Gastrocnemius medialis (tissue), 4 donors: ENCODE results near the gene TMEM168.

Source experiments
- POLR2A ChIP-seq, 2 donors: fragments of 450-650 bp; IDR thresholded peaks; one replicate each; pipeline ENCODE4 v1.6.1; 2017; ENCODE audit warnings: antibody characterized with exemption in 2 of 2, mild to moderate bottlenecking in 2 of 2, moderate library complexity in 2 of 2
- TF ChIP-seq, protein P1 (sequence below), 5 experiments: fragments of 450-650 bp in 3 of 5; fragments of 200-600 bp in 2 of 5; sonication (generic) in 2 of 5; IDR thresholded peaks in 4 of 5; conservative IDR thresholded peaks in 1 of 5; 1 replicate in 4 of 5; 2 replicates in 1 of 5; pipeline ENCODE4 v1.5.1; 2016 to 2019; ENCODE audit warnings: antibody characterized with exemption in 5 of 5, mild to moderate bottlenecking in 3 of 5, moderate library complexity in 3 of 5

- TF ChIP-seq, protein P1, sequence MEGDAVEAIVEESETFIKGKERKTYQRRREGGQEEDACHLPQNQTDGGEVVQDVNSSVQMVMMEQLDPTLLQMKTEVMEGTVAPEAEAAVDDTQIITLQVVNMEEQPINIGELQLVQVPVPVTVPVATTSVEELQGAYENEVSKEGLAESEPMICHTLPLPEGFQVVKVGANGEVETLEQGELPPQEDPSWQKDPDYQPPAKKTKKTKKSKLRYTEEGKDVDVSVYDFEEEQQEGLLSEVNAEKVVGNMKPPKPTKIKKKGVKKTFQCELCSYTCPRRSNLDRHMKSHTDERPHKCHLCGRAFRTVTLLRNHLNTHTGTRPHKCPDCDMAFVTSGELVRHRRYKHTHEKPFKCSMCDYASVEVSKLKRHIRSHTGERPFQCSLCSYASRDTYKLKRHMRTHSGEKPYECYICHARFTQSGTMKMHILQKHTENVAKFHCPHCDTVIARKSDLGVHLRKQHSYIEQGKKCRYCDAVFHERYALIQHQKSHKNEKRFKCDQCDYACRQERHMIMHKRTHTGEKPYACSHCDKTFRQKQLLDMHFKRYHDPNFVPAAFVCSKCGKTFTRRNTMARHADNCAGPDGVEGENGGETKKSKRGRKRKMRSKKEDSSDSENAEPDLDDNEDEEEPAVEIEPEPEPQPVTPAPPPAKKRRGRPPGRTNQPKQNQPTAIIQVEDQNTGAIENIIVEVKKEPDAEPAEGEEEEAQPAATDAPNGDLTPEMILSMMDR (IDR thresholded peaks at IDR 0.05 in 4 of 5, conservative IDR thresholded peaks at IDR 0.05 in 1 of 5) = no peak
- TF ChIP-seq POLR2A (IDR thresholded peaks at IDR 0.05) = no peak
These were observed 30.3 kb downstream of the TMEM168 start for GRCh38 chr7:112759905-112760304.
